ENCODE data around the gene OR6M1.

Gene OR6M1

DNA sequence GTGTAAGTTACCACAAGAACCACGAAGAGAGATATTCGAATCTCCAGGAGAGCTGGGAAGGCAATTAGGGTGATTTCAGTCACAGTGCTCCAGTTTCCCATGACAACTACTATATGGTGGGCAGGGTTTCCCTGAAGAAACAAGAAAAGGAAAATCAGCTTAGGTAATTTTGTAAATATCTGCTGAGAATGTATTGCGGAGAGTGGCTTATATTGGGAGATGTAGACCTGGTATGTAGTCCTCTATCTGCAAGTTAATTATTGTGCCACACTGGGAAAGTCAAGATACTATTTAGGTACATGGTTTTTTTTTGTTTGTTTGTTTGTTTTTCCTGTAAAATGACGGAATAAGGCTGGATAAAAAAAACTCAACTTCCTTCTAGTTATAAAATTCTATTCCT, at the start of gene OR6M1:
OR6M1 (minus strand) TSS at position 101 of the 400 bp plus-strand sequence; CDS start at position 101, 0 bp downstream.
- no peak for DNase-seq

DNA sequence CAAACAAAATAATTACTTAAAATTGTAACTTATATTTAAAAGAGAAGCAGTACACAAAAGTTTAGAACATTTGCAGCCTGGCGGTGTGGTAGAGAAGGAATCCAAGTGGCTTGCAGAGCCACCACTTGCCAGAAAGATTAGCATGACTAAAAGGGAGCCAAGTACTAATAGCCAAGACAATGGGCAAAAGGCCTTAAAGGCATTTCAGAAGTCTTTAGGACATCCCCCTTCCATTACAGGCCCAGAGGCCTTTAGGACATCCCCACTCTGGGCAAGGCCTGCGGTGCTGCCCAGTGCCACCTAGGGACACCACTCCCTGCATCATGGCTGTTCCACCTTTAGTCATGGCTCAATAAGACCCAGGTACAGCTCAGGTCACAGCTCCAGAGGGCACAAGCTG, 46.9 kb upstream of the OR6M1 start:
- no peak for DNase-seq

- DNase-seq, result no peak
Observed at GRCh38 chr11:123852321-123852720, 46.2 kb upstream of the OR6M1 start.

- DNase-seq, result no peak
Observed at GRCh38 chr11:123851110-123851509, 45.0 kb upstream of the OR6M1 start.

DNA sequence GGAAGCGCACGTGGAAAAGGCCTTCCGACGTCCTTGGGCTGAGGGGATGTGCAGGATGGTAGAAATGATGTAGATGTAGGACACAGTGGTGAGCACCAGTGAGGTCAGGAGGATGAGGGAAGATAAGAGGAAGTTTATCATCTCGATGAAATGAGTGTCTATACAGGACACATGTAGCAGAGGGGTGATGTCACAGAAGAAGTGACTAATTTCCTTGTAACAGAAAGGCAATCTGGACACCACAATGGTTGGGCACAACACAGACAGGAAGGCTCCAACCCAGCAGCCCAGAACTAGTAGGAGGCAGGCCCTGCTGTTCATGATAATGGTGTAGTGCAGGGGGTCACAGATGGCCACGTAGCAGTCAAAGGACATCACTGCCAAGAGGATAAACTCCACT, 35.0 kb upstream of the OR6M1 start:
- DNase-seq, result no peak

DNA sequence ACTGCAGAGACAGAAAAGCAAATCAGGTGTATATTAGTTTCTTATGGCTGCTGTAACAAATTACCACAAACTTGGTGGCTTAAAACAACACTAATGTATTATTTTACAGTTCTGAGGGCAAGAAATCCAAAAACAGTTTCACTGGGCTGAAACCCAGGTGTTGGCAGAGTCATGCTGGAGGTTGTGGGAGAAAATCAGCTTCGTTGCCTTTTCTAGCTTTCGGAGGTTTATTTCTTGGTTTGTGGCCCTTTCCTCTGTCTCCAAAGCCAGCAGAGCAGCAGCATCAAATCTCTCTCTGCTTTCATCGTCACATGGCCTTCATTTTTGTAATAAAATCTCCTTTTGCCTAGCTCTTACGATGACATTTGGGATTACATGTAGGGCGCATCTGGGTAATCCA, 33.0 kb upstream of the OR6M1 start:
- DNase-seq, result no peak

DNA sequence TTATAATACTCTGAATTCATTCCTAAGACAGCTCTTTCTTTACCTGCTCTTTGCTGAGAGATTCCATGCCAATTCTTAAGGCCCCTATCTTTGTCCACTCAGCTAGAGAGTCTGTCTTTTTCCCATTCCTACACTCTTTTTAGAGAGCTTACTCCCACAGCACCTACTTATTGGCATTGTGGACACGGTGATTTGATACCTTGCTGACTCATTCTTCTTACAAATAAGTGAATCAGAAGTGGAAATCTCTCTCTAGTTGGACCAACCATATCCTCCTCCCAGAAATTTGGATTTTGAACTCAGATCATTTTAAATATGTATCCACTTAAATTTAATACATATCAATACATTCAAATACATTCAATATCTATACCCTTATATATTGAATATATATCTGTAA, 32.5 kb upstream of the OR6M1 start:
- DNase-seq, result no peak

GRCh38 chr11:123838199-123838598, 32.0 kb upstream of the OR6M1 start:
- DNase-seq, result no peak

GRCh38 chr11:123833095-123833494, 26.9 kb upstream of the OR6M1 start:
- DNase-seq, result no peak

DNA sequence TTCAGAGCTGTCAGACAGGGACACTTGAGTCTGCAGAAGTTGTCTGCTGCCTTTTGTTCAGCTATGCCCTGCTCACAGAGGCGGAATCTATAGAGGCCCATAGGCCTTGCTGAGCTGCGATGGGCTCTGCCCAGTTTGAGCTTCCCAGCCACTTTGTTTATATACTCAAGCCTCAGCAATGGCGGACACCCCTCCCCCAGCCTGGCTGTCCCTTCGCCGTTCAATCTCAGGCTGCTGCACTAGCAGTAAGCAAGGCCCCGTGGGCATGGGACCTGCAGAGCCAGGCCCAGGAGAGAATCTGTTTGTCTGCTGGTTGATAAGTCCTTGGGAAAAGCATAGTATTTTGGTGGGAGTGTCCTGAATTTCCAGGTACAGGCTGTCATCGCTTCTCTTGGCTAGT, 23.6 kb upstream of the OR6M1 start:
- DNase-seq, result no peak

GRCh38 chr11:123822599-123822998, 16.4 kb upstream of the OR6M1 start:
- no peak for DNase-seq

DNA sequence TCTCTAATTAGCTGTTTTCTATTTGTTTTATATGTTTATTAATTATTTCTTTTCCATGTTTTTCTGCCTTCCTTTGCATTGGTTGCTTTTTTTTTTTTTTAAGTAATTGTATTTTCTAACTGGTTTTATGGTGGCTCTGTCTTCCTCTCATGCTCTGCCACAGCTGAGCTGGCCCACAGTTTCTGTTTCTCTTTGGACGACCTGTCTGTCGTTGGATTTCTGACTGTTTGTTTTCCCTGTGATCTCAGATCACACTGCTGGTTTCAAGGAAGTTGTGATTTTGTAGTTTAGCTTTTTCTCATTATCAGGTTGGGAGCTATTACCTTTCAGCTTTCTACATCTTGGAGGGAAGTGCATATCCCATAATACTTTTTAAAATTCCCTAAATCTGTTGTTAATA, 15.9 kb upstream of the OR6M1 start:
- DNase-seq, result no peak

GRCh38 chr11:123815122-123815521, 9.0 kb upstream of the OR6M1 start:
- DNase-seq, result no peak

- no peak for DNase-seq
Observed at GRCh38 chr11:123801765-123802164, 4.4 kb downstream of the OR6M1 start.

DNA sequence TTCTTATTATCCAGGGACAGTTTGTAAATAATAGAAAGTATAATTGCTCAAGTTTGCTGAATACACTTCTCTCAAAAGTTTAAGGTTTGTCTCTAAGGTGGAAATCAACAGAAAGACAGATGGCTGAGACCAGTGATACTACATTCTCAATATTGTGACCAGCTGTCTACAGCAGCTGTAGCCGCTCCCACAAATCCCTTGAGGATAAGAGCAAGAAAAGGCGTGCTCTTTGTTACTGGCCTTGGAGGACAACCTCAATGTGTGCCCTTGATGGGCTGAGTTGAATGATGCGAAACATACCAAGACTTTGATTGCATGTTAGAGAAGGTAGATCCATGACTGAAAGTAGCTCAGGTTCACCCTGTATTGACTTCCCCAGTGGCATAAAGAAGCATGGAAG, 6.1 kb downstream of the OR6M1 start:
- peak; percentile 66 for DNase-seq

DNA sequence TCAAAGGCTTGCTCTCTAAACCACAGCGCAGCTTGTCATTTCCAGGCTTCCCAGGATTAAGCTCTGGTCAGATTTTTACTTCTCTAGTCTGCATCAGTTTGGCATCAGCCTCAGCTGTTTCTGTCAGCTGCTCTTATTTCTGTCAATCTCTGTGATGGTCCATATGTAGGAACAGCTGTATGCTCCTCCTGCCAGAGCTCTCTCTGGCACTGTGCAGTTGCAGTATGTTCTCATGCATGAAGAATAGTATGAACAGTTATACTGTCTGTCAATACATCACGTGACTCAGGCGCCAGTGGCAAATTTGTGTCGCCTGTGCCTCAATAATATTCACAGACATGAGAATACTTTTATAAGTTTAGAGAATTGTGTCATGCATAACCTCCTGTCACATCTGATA, 6.7 kb downstream of the OR6M1 start:
- peak; percentile 64 for DNase-seq

GRCh38 chr11:123798513-123799252, 7.5 kb downstream of the OR6M1 start:
- no peak for DNase-seq

DNA sequence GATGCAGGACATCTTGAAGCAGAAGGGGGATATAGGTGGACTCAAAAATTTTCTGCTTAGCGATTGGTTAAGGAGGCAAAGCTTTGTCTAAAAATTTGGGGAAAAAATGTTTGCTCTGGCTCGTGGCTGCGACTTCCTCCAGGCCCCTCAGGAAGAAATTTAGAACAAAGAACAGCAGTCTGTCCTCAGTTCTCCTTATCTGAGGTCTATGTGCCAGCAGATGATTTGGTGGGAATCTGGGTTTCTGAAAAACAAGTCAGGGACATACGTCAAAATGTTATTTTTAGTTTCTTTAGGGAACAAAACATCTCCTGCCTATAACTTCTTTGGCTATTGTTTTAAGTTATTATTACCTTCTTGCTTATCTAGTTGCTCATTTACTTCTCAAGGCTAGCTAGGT, 8.1 kb downstream of the OR6M1 start:
- DNase-seq, result no peak

DNA sequence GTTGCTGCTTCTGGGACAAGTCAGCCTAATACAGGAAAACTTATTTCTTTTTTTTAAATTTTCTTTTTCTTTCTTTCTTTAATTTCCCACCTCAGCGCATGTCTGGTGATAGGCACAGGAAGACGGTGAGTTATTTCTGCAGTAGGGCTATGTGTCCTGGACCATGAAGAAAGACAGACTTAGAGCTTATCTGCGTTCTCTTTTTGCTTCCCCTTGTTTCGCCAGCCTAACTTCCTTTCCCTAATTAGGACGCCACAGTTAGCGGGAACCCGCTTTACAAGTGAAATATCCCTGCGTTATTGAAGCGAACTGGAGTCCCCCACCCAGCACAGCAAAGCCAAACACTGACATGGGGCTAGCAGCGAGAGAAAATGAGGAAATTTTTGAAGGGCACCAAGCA, 8.6 kb downstream of the OR6M1 start:
- no peak for DNase-seq

- DNase-seq, result no peak
Observed at GRCh38 chr11:123797114-123797513, 9.0 kb downstream of the OR6M1 start.

- no peak for DNase-seq
Observed at GRCh38 chr11:123796226-123796625, 9.9 kb downstream of the OR6M1 start.

- no peak for DNase-seq
Observed at GRCh38 chr11:123783536-123783935, 22.6 kb downstream of the OR6M1 start.

GRCh38 chr11:123778511-123778910, 27.6 kb downstream of the OR6M1 start:
- DNase-seq, result no peak

DNA sequence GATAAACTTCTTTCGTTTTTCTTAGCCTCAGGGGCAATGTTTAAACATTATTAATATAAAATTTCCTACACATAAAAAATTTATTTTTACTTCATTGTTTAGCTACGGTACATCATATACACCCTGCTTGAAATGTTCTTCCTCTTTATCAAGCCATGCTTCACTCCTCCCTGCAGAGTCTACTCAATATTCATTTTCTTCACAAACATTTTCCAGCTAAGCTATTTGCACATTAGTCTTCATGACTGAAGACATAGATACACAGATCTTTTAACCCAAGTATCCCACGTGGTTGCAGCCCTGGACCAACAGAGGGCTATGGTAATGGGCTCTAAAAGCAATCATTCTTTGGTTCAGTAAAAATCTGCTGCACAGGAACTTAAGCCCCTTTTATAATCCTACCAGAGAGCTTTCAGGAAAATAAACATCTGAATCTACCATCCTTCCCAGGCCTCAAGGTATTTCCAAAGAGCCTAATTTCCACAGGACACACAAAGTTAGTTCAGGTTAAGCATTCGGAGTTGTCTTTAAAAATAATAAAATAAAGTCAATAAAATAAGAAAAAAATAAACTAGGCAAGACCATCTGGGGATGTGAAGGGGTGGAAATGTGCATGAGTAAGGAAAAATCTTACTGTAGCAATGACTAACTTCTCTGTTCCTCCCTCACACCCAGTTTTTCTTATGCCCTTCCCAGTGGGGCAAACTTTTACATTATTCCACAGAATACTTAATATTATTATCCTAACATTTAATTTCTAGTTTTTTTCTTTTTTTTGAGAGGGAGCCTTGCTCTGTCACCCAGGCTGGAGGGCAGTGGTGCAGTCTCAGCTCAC, 30.2 kb downstream of the OR6M1 start:
- DNase-seq, result no peak
